Endothelial cell of umbilical vein (primary cell): ENCODE data around the gene DCDC1. TPM values are rescaled to one million over a fixed set of nuclear protein-coding genes. Genes with fewer than 3 reads are reported as not detected.
A peak's percentile ranks its signal among the peaks of the same experiment; 100 is the strongest.

Experiments
- BruUV-seq: library from RNA; stranded (reverse); fragments of 400-500 nt; replicated peaks from 2 replicates; lab custom pipeline; 2021; lab: Mats Ljungman, UMichigan
- CTCF ChIA-PET: fragments of 300-600, 350-600 bp; sonication (Branson Sonifier 250); formaldehyde crosslinking; loops from one replicate; lab custom pipeline; 2021; ENCODE audit warnings: antibody characterized with exemption, inconsistent platforms; lab: Charles Lee
- POLR2A ChIA-PET: fragments of 300-600, 350-600 bp; sonication (Branson Sonifier 250); formaldehyde crosslinking; loops from one replicate; lab custom pipeline; 2021; ENCODE audit warnings: antibody characterized with exemption, inconsistent platforms; lab: Charles Lee
- DNase-seq: peaks from one replicate; pipeline ENCODE4 v3.0.0-alpha.2; 2011; ENCODE audit warnings: low read depth, low spot score
- FAIRE-seq: peaks from 2 replicates; lab custom pipeline; 2011; peaks lifted over from hg19 to GRCh38; lab: Jason Lieb, UNC
- H2AFZ ChIP-seq: 2 replicates; pipeline ENCODE4 v1.6.0; 2012; ENCODE audit warnings: low read depth, low read length, control low read depth, inconsistent platforms
- H3K27ac ChIP-seq: 2 replicates; pipeline ENCODE4 v1.5.1; 2011; ENCODE audit warnings: low read depth, mild to moderate bottlenecking, control low read depth, low read length, moderate library complexity; ENCODE audit not compliant: insufficient read depth
- H3K27me3 ChIP-seq, 2 experiments: 2 replicates each; pipeline versions ENCODE4 v1.6.0 to v1.6.1; 2011; ENCODE audit warnings: low read length in 2 of 2, mixed read lengths in 1 of 2; ENCODE audit not compliant: control insufficient read depth in 2 of 2, insufficient read depth in 2 of 2
- H3K36me3 ChIP-seq, 2 experiments: 2 replicates in 1 of 2; 3 replicates in 1 of 2; pipeline ENCODE4 v1.5.1; 2011; ENCODE audit warnings: low read length in 2 of 2, mild to moderate bottlenecking in 1 of 2, moderate library complexity in 1 of 2; ENCODE audit not compliant: control insufficient read depth in 2 of 2, insufficient read depth in 2 of 2; ENCODE audit errors: extremely low read depth in 1 of 2
- H3K4me1 ChIP-seq: 3 replicates; pipeline ENCODE4 v1.5.1; 2011; ENCODE audit warnings: mild to moderate bottlenecking, low read length; ENCODE audit not compliant: control insufficient read depth, insufficient read depth; ENCODE audit errors: extremely low read depth
- H3K4me2 ChIP-seq: 2 replicates; pipeline ENCODE4 v1.6.1; 2011; ENCODE audit warnings: low read length, control low read depth, mixed read lengths; ENCODE audit not compliant: insufficient read depth
- H3K4me3 ChIP-seq, 3 experiments: fragments of 200-600 bp in 1 of 3; sonication (generic), shearing (Covaris generic) in 1 of 3; replicated peaks in 1 of 3; 2 replicates each; pipeline ENCODE4 v1.5.1; 2011 to 2016; ENCODE audit warnings: control low read depth in 3 of 3, low read length in 3 of 3, mild to moderate bottlenecking in 2 of 3, inconsistent platforms in 1 of 3, low read depth in 1 of 3, moderate library complexity in 1 of 3; ENCODE audit not compliant: insufficient read depth in 1 of 3
- H3K79me2 ChIP-seq: 2 replicates; pipeline ENCODE4 v1.6.0; 2012; ENCODE audit warnings: low read length, inconsistent platforms; ENCODE audit not compliant: control insufficient read depth, insufficient read depth
- H3K9ac ChIP-seq: replicated peaks from 2 replicates; pipeline ENCODE3; 2011; ENCODE audit warnings: low read length, control low read depth; ENCODE audit not compliant: insufficient read depth; ENCODE audit errors: extremely low read depth
- H3K9me1 ChIP-seq: replicated peaks from 3 replicates; pipeline ENCODE4 v1.6.0; 2011; ENCODE audit warnings: mild to moderate bottlenecking, low read length; ENCODE audit not compliant: control insufficient read depth, insufficient read depth; ENCODE audit errors: extremely low read depth
- H3K9me3 ChIP-seq: replicated peaks from 2 replicates; pipeline ENCODE4 v1.5.1; 2012; ENCODE audit warnings: low read length, inconsistent platforms; ENCODE audit not compliant: control insufficient read depth, insufficient read depth
- H4K20me1 ChIP-seq: replicated peaks from 2 replicates; pipeline ENCODE3; 2011; ENCODE audit warnings: mild to moderate bottlenecking, low read length; ENCODE audit not compliant: control insufficient read depth, insufficient read depth; ENCODE audit errors: extremely low read depth
- CTCF ChIP-seq, 2 donors: IDR thresholded peaks; 1 replicate in 1 of 2; 2 replicates in 1 of 2; pipeline ENCODE4 v1.5.1; 2011; ENCODE audit warnings: low read length in 2 of 2, mild to moderate bottlenecking in 2 of 2, moderate library complexity in 2 of 2, control low read depth in 1 of 2, inconsistent platforms in 1 of 2, low read depth in 1 of 2; ENCODE audit not compliant: insufficient read depth in 1 of 2; ENCODE audit errors: extremely low read depth in 1 of 2
- FOS ChIP-seq: IDR thresholded peaks from 2 replicates; pipeline ENCODE4 v1.6.1; 2011; ENCODE audit warnings: mild to moderate bottlenecking, low read length, moderate library complexity, borderline replicate concordance; ENCODE audit not compliant: insufficient read depth
- GATA2 ChIP-seq: IDR thresholded peaks from 2 replicates; pipeline ENCODE4 v1.7.0; 2011; ENCODE audit warnings: low read depth, mild to moderate bottlenecking, moderate library complexity, mixed read lengths, low read length; ENCODE audit not compliant: insufficient read length, insufficient read depth
- JUN ChIP-seq: IDR thresholded peaks from 2 replicates; pipeline ENCODE4 v1.6.1; 2011; ENCODE audit warnings: borderline replicate concordance, low read depth; ENCODE audit not compliant: insufficient read length, insufficient read depth
- MAX ChIP-seq: IDR thresholded peaks from 2 replicates; pipeline ENCODE4 v1.6.1; 2011; ENCODE audit not compliant: insufficient read depth, insufficient read length
- MYC ChIP-seq: IDR thresholded peaks from one replicate; pipeline ENCODE4 v1.6.1; 2011; ENCODE audit warnings: mild to moderate bottlenecking, low read depth, low read length
- POLR2A ChIP-seq: IDR thresholded peaks from 2 replicates; pipeline ENCODE4 v1.6.1; 2012; ENCODE audit warnings: low read depth, mild to moderate bottlenecking, control low read depth, low read length
- POLR2AphosphoS5 ChIP-seq: IDR thresholded peaks from 2 replicates; pipeline ENCODE4 v1.6.1; 2012; ENCODE audit warnings: low read depth, mild to moderate bottlenecking, control low read depth, low read length, moderate library complexity; ENCODE audit not compliant: insufficient read depth
- dilution Hi-C: fragments of 300-500 bp; cut with MboI; formaldehyde crosslinking; loops from one replicate; pipeline ENCODE4 v1.15.0; 2019; ENCODE audit warnings: low sequenced_read_pairs; ENCODE audit not compliant: extremely low pct_ligation_motif_present
- intact Hi-C: fragments of 100-400 bp; cut with micrococcal nuclease; formaldehyde crosslinking; loops from one replicate; pipeline ENCODE4 v1.10.0; 2022
- polyA plus RNA-seq, 4 experiments: library from polyadenylated mRNA; depleted of rRNA in 3 of 4; stranded (reverse) in 3 of 4; unstranded in 1 of 4; fragments of >200 nt; gene quantifications; 2 replicates each; pipeline versions ENCODE4 v1.2.1 to v1.2.3, GENCODE V29; 2011 to 2012; ENCODE audit warnings: missing spikeins in 1 of 4
- total RNA-seq: library from RNA; stranded (reverse); gene quantifications from 2 replicates; pipeline ENCODE4 v1.2.3, GENCODE V29; 2021

Gene DCDC1
- total and polyA plus RNA-seq, 2 donors (not counting 3 experiments of a cell fraction or from before 2014, with no cell fraction given) = 0.04 TPM; not detected in 1

- Histone ChIP-seq H3K9me1 (no peaks in the 10 kb centered on the region), H2AFZ (no peak overlapping the region), H3K4me1 (no peaks in the 10 kb centered on the region), H3K79me2 (no peaks in the 10 kb centered on the region), H3K9ac (no peak overlapping the region), H3K9me3 (no peaks in the 10 kb centered on the region), H4K20me1 (no peaks in the 10 kb centered on the region), H3K27ac (no peak overlapping the region), H3K4me3 (no peak overlapping the region), H3K4me2 (no peak overlapping the region), H3K36me3 (no peaks in the 10 kb centered on the region), H3K27me3 (peaks cover 0 to 2% of the 10 kb centered on the region in 2 experiments)
- ChIA-PET POLR2A (no interaction called here), CTCF (no interaction called here)
- TF ChIP-seq CTCF (IDR thresholded peaks at IDR 0.05; ENCODE audit: extremely low read depth in 1 of 2, insufficient read depth in 1 of 2, low read depth in 1 of 2, low read length in 2 of 2) (no peak), FOS (no peak), JUN (no peak), MYC (no peak)
- no peak for FAIRE-seq
- no peak for DNase-seq
- intact Hi-C loops = no loop called here
- no TSS peak for BruUV-seq
- dilution Hi-C loops = no loop called here
Observed at GRCh38 chr11:31264834-31265233, 104.7 kb downstream of the DCDC1 start.

GRCh38 chr11:31262761-31263160 lies 106.8 kb downstream of the DCDC1 start:
- no peaks in the 10 kb centered on the region for H3K79me2 ChIP-seq
- no peaks in the 10 kb centered on the region for H4K20me1 ChIP-seq
- no peak overlapping the region for H3K9ac ChIP-seq
- H3K9me1 ChIP-seq = no peaks in the 10 kb centered on the region
- dilution Hi-C loops (no loop called here), intact Hi-C loops (no loop called here)
- H3K36me3 ChIP-seq = no peaks in the 10 kb centered on the region
- ChIA-PET CTCF (no interaction called here), POLR2A (no interaction called here)
- no peak overlapping the region for H3K4me3 ChIP-seq
- no peak for FAIRE-seq
- H3K9me3 ChIP-seq = no peaks in the 10 kb centered on the region
- no TSS peak for BruUV-seq
- H2AFZ ChIP-seq = no peak overlapping the region
- peak; percentile 1 for DNase-seq
- H3K27me3 ChIP-seq = peaks cover 0 to 2% of the 10 kb centered on the region in 2 experiments
- TF ChIP-seq CTCF (IDR thresholded peaks at IDR 0.05; ENCODE audit: extremely low read depth in 1 of 2, insufficient read depth in 1 of 2, low read depth in 1 of 2, low read length in 2 of 2) (no peak), POLR2A (no peak), GATA2 (no peak), MYC (no peak), MAX (no peak), FOS (no peak), POLR2AphosphoS5 (no peak), JUN (no peak)
- H3K4me1 ChIP-seq = no peaks in the 10 kb centered on the region
- H3K4me2 ChIP-seq = no peak overlapping the region
- no peak overlapping the region for H3K27ac ChIP-seq
